NB4 (cell line): Measurements from ENCODE around the gene CD14.
"Not testable (repeated sequence)": the region's sequence is repeated elsewhere in the genome, so short reads cannot be mapped to it uniquely, and the experiment has no call there.

Experiments
- CTCF ChIP-seq: IDR thresholded peaks from one replicate; pipeline ENCODE4 v1.5.1; 2012; ENCODE audit warnings: low read depth, low read length
- MAX ChIP-seq: IDR thresholded peaks from 2 replicates; pipeline ENCODE4 v1.6.1; 2011; ENCODE audit warnings: low read depth, low read length
- MYC ChIP-seq: IDR thresholded peaks from 2 replicates; pipeline ENCODE4 v1.6.1; 2011; ENCODE audit warnings: low read depth, low read length
- POLR2A ChIP-seq: IDR thresholded peaks from 2 replicates; pipeline ENCODE4 v1.6.1; 2011; ENCODE audit warnings: mild to moderate bottlenecking; ENCODE audit not compliant: insufficient read length; ENCODE audit errors: extremely low read depth

- not testable (repeated sequence) for TF ChIP-seq CTCF, POLR2A, MYC, MAX
Measured at GRCh38 chr5:140623061-140623460, 9.9 kb downstream of the CD14 start.
